H1 (cell line): ENCODE results near the gene RTN4. TPM values are rescaled to one million over a fixed set of nuclear protein-coding genes. Genes with fewer than 3 reads are reported as not detected.

Source experiments
- CHD7 ChIP-seq: fragments of 300-600 bp; sonication (generic); IDR thresholded peaks from 2 replicates; pipeline ENCODE4 v1.7.1; 2012; ENCODE audit warnings: low read length, moderate library complexity, mild to moderate bottlenecking, inconsistent platforms; ENCODE audit not compliant: insufficient replicate concordance
- POLR2A ChIP-seq, 2 experiments: IDR thresholded peaks; 1 replicate in 1 of 2; 2 replicates in 1 of 2; pipeline ENCODE4 v1.6.1; 2011; ENCODE audit warnings: low read depth in 2 of 2, low read length in 2 of 2, mild to moderate bottlenecking in 2 of 2; ENCODE audit errors: control extremely low read depth in 1 of 2
- polyA plus RNA-seq, 7 experiments: library from polyadenylated mRNA; depleted of rRNA in 3 of 7; stranded (reverse) in 5 of 7; unstranded in 2 of 7; fragments of >200 nt in 5 of 7; fragments of 200-250 nt in 2 of 7; gene quantifications; 1 replicate in 5 of 7; 2 replicates in 1 of 7; 4 replicates in 1 of 7; pipeline versions ENCODE4 v1.2.1 to v1.2.3, GENCODE V29; 2011 to 2013; ENCODE audit warnings: missing spikeins in 2 of 7, mixed read lengths in 2 of 7
- total RNA-seq: library from RNA; stranded (reverse); fragmentation: NEBNext Ultra II Directional; extraction: Animal tissue kit (Norgen Biotek cat#: 25700); gene quantifications from 2 replicates; pipeline ENCODE4 v1.2.1, GENCODE V29; 2021

RTN4 gene
- total and polyA plus RNA-seq, 2 of the 8 experiments (the other 6 are each of a cell fraction or from before 2014, with no cell fraction given), result 179 to 242 TPM

DNA sequence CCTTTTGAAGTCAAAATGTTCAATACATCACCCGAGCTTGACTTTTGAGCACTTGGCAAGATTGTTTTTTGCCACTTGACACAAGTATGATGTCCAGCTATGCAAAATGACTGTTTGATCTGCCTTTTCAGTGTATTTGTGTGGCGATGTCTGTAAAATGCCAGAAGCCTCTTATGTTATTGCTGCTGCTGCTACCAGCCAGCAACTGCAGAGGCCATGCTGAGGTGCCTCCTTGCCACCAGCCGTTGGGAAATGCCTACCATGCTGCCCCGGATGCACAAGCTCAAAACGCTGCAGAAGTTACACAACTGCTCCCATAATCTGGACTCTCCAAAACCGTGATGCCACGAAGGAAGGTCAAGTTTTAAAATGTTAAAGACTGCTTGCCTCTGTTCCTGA is 80.3 kb downstream of the RTN4 start (continued):
- TF ChIP-seq CHD7 (no peak), POLR2A (IDR thresholded peaks at IDR 0.05; ENCODE audit: control extremely low read depth in 1 of 2, low read depth in 2 of 2, low read length in 2 of 2) (peak in 1 of 2 experiments; percentile 44; a peak in 1 of 3 replicates)
